Rectal smooth muscle tissue (tissue), 1 donor: ENCODE results near the gene TAF13.

Experiments
- H3K27ac ChIP-seq: one replicate; pipeline ENCODE4 v1.7.0; 2013; ENCODE audit warnings: low read depth, low read length, inconsistent platforms
- H3K27me3 ChIP-seq: one replicate; pipeline ENCODE4 v1.7.0; 2013; ENCODE audit warnings: low read length; ENCODE audit not compliant: control insufficient read depth, insufficient read depth
- H3K36me3 ChIP-seq: one replicate; pipeline ENCODE4 v1.7.0; 2013; ENCODE audit warnings: low read length; ENCODE audit not compliant: control insufficient read depth, insufficient read depth
- H3K4me1 ChIP-seq: one replicate; pipeline ENCODE4 v1.7.0; 2013; ENCODE audit warnings: low read length; ENCODE audit not compliant: control insufficient read depth, insufficient read depth
- H3K4me3 ChIP-seq: one replicate; pipeline ENCODE4 v1.7.0; 2013; ENCODE audit warnings: low read length
- H3K9ac ChIP-seq: one replicate; pipeline ENCODE4 v1.7.0; 2013; ENCODE audit warnings: low read length

The TAF13 gene

GRCh38 chr1:109107785-109108184, 32.0 kb upstream of the TAF13 start:
- no peak overlapping the region for H3K4me3 ChIP-seq
- no peak overlapping the region for H3K9ac ChIP-seq

GRCh38 chr1:109105881-109106280, 30.1 kb upstream of the TAF13 start:
- Histone ChIP-seq H3K4me3 (no peak overlapping the region), H3K27ac (no peak overlapping the region), H3K27me3 (no peaks in the 10 kb centered on the region), H3K36me3 (no peaks in the 10 kb centered on the region), H3K4me1 (no peaks in the 10 kb centered on the region), H3K9ac (no peak overlapping the region)

More at GRCh38 chr1:109107785-109108184, 32.0 kb upstream of the TAF13 start:
- H3K27ac ChIP-seq: no peak overlapping the region
- peaks cover 6% of the 10 kb centered on the region for H3K4me1 ChIP-seq
- H3K27me3 ChIP-seq: no peaks in the 10 kb centered on the region
- no peaks in the 10 kb centered on the region for H3K36me3 ChIP-seq

- no peaks in the 10 kb centered on the region for H3K36me3 ChIP-seq
- H3K27me3 ChIP-seq: no peaks in the 10 kb centered on the region
- no peaks in the 10 kb centered on the region for H3K4me1 ChIP-seq
- no peak overlapping the region for H3K9ac ChIP-seq
- no peak overlapping the region for H3K27ac ChIP-seq
- no peak overlapping the region for H3K4me3 ChIP-seq
Measured at GRCh38 chr1:109104364-109105151, 28.8 kb upstream of the TAF13 start.

GRCh38 chr1:109099938-109100773, 24.4 kb upstream of the TAF13 start:
- H3K4me1 ChIP-seq: no peaks in the 10 kb centered on the region
- H3K27me3 ChIP-seq: no peaks in the 10 kb centered on the region
- no peaks in the 10 kb centered on the region for H3K36me3 ChIP-seq
- H3K4me3 ChIP-seq: peak overlapping the region; percentile 90
- peak overlapping the region; percentile 91 for H3K27ac ChIP-seq
- H3K9ac ChIP-seq: peak overlapping the region; percentile 92

GRCh38 chr1:109096120-109096519, 20.3 kb upstream of the TAF13 start:
- Histone ChIP-seq H3K9ac (no peak overlapping the region), H3K27ac (no peak overlapping the region), H3K27me3 (no peaks in the 10 kb centered on the region), H3K4me1 (peaks cover 20% of the 10 kb centered on the region), H3K4me3 (no peak overlapping the region), H3K36me3 (no peaks in the 10 kb centered on the region)

GRCh38 chr1:109095631-109096030, 19.8 kb upstream of the TAF13 start:
- Histone ChIP-seq H3K4me1 (peaks cover 20% of the 10 kb centered on the region), H3K4me3 (no peak overlapping the region), H3K9ac (no peak overlapping the region), H3K36me3 (no peaks in the 10 kb centered on the region), H3K27me3 (no peaks in the 10 kb centered on the region), H3K27ac (no peak overlapping the region)

- H3K9ac ChIP-seq: no peak overlapping the region
- peak overlapping the region; percentile 68 for H3K27ac ChIP-seq
- H3K27me3 ChIP-seq: no peaks in the 10 kb centered on the region
- no peak overlapping the region for H3K4me3 ChIP-seq
- no peaks in the 10 kb centered on the region for H3K36me3 ChIP-seq
- peaks cover 20% of the 10 kb centered on the region for H3K4me1 ChIP-seq
Measured at GRCh38 chr1:109094871-109095270, 19.1 kb upstream of the TAF13 start.

GRCh38 chr1:109094377-109094803, 18.6 kb upstream of the TAF13 start:
- Histone ChIP-seq H3K4me1 (peaks cover 20% of the 10 kb centered on the region), H3K4me3 (no peak overlapping the region), H3K27ac (peak overlapping the region; percentile 68), H3K9ac (no peak overlapping the region), H3K36me3 (no peaks in the 10 kb centered on the region), H3K27me3 (no peaks in the 10 kb centered on the region)

- Histone ChIP-seq H3K4me1 (peaks cover 20% of the 10 kb centered on the region), H3K27me3 (no peaks in the 10 kb centered on the region), H3K27ac (peak overlapping the region; percentile 98), H3K36me3 (no peaks in the 10 kb centered on the region), H3K9ac (peak overlapping the region; percentile 25), H3K4me3 (peak overlapping the region; percentile 80)
Measured at GRCh38 chr1:109091839-109092193, 16.0 kb upstream of the TAF13 start.

- Histone ChIP-seq H3K4me1 (peaks cover 20% of the 10 kb centered on the region), H3K4me3 (peak overlapping the region; percentile 80), H3K9ac (peak overlapping the region; percentile 76), H3K36me3 (no peaks in the 10 kb centered on the region), H3K27ac (peak overlapping the region; percentile 98), H3K27me3 (no peaks in the 10 kb centered on the region)
Measured at GRCh38 chr1:109091078-109091838, 15.5 kb upstream of the TAF13 start.

- no peaks in the 10 kb centered on the region for H3K36me3 ChIP-seq
- H3K27ac ChIP-seq: peak within 1 kb of the TSS; percentile 98
- H3K4me1 ChIP-seq: peaks cover 20% of the 10 kb centered on the region
- H3K4me3 ChIP-seq: peak within 1 kb of the TSS; percentile 80
- H3K27me3 ChIP-seq: no peaks in the 10 kb centered on the region
- peak within 1 kb of the TSS; percentile 76 for H3K9ac ChIP-seq
Measured at GRCh38 chr1:109090196-109091077, 14.6 kb upstream of the TAF13 start, which contains the start of gene TMEM167B. TMEM167B (plus strand) TSS chr1:109090764; CDS start chr1:109090873, 109 bp downstream.
